GM19193 (cell line): ENCODE data around the gene OTOG.

Experiments
- POLR2A ChIP-seq: IDR thresholded peaks from 4 replicates; pipeline ENCODE4 v1.6.1; 2011; ENCODE audit not compliant: insufficient read depth, insufficient read length; ENCODE audit errors: extremely low read depth

The OTOG gene

GRCh38 chr11:17683377-17684161 lies 136.5 kb downstream of the OTOG start:
- no peak for TF ChIP-seq POLR2A

GRCh38 chr11:17684550-17684949 lies 137.5 kb downstream of the OTOG start:
- TF ChIP-seq POLR2A = no peak

GRCh38 chr11:17686231-17686980 lies 139.3 kb downstream of the OTOG start:
- no peak for TF ChIP-seq POLR2A

- TF ChIP-seq POLR2A = no peak
Measured at GRCh38 chr11:17687946-17688670, 141.0 kb downstream of the OTOG start.

- TF ChIP-seq POLR2A = no peak
Measured at GRCh38 chr11:17691550-17691949, 144.5 kb downstream of the OTOG start.

GRCh38 chr11:17691976-17692375 lies 144.9 kb downstream of the OTOG start:
- TF ChIP-seq POLR2A = no peak

- TF ChIP-seq POLR2A = no peak
Measured at GRCh38 chr11:17692931-17693330, 145.9 kb downstream of the OTOG start.

GRCh38 chr11:17693531-17693930 lies 146.5 kb downstream of the OTOG start:
- no peak for TF ChIP-seq POLR2A

- TF ChIP-seq POLR2A = no peak
Measured at GRCh38 chr11:17694494-17695110, 147.5 kb downstream of the OTOG start.

- no peak for TF ChIP-seq POLR2A
Measured at GRCh38 chr11:17695454-17696441, 148.7 kb downstream of the OTOG start.

- no peak for TF ChIP-seq POLR2A
Measured at GRCh38 chr11:17696741-17697140, 149.7 kb downstream of the OTOG start.
